PC-9 (cell line): ENCODE measurements around the gene DNASE1L3.

Experiments used
- EZH2 ChIP-seq: fragments of 200-600 bp; sonication (generic); IDR thresholded peaks from 2 replicates; pipeline ENCODE4 v1.8.0; 2017; ENCODE audit warnings: antibody characterized with exemption, low read depth
- TF ChIP-seq, protein P1 (sequence below): fragments of 200-600 bp; sonication (generic); conservative IDR thresholded peaks from 2 replicates; pipeline ENCODE4 v1.6.1; 2017; ENCODE audit warnings: mixed run types, antibody characterized with exemption, mild to moderate bottlenecking, moderate library complexity

DNA sequence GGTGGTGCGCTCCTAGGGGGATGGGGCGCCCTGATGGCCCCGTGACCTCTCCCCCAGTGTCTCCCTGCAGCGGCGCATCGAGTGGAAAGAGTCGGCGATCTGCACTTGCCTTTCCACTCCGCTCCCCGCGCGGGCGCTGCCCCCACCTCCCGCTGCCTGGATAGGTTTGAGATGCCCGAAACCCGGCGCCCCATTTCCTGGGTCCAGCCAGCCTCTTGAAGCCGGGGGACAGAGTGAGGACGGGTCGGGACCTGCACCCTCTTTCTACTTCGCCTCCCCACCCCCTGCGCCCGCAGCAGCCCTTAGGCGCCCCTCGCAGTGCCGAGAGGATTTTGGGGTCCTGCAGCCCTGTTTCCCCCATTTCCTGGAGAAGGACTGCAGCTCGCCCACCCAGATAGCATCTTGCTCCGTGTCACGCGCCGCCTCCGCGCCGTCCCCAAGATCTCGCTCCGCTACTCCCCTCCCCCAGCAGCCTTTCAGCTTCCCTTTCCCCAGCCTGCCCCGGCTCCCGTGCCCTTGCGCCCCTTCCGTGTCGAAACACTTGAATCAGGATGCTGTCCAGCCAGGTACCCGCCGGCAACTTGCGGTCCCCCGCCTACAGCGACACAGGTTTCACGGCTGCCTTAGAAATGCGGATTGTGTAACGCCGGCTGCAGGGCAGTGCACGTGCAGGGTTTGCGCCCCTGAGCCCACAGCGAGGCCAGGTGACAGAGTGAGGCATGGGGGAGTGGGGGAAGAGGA lies 27.3 kb upstream of the DNASE1L3 start:
- TF ChIP-seq, protein P1, sequence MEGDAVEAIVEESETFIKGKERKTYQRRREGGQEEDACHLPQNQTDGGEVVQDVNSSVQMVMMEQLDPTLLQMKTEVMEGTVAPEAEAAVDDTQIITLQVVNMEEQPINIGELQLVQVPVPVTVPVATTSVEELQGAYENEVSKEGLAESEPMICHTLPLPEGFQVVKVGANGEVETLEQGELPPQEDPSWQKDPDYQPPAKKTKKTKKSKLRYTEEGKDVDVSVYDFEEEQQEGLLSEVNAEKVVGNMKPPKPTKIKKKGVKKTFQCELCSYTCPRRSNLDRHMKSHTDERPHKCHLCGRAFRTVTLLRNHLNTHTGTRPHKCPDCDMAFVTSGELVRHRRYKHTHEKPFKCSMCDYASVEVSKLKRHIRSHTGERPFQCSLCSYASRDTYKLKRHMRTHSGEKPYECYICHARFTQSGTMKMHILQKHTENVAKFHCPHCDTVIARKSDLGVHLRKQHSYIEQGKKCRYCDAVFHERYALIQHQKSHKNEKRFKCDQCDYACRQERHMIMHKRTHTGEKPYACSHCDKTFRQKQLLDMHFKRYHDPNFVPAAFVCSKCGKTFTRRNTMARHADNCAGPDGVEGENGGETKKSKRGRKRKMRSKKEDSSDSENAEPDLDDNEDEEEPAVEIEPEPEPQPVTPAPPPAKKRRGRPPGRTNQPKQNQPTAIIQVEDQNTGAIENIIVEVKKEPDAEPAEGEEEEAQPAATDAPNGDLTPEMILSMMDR: no peak
- no peak for TF ChIP-seq EZH2
